ENCODE data around the gene GARIN5A.

The GARIN5A gene

GRCh38 chr19:50468818-50469217 lies 7.8 kb downstream of the GARIN5A start:
- Histone ChIP-seq H3K9me3 (ENCODE audit: low read length) (no peaks in the 10 kb centered on the region), H3K4me1 (ENCODE audit: insufficient read depth, low read length) (no peaks in the 10 kb centered on the region), H3K27ac (ENCODE audit: low read depth, low read length) (no peak overlapping the region), H3K9ac (ENCODE audit: low read length) (no peak overlapping the region), H3K36me3 (ENCODE audit: insufficient read depth, low read length) (no peaks in the 10 kb centered on the region), H3K27me3 (ENCODE audit: control insufficient read depth in 1 of 2, insufficient read depth in 2 of 2, low read length in 2 of 2) (peaks cover 0 to 6% of the 10 kb centered on the region in 2 donors), H3K4me3 (ENCODE audit: low read depth in 1 of 2, low read length in 2 of 2) (no peak overlapping the region)

- H3K9ac ChIP-seq (ENCODE audit: low read length) = no peak overlapping the region
- no peaks in the 10 kb centered on the region for H3K36me3 ChIP-seq (ENCODE audit: insufficient read depth, low read length)
- no peak overlapping the region for H3K27ac ChIP-seq (ENCODE audit: low read depth, low read length)
- no peaks in the 10 kb centered on the region for H3K4me1 ChIP-seq (ENCODE audit: insufficient read depth, low read length)
- H3K9me3 ChIP-seq (ENCODE audit: low read length) = no peaks in the 10 kb centered on the region
- H3K27me3 ChIP-seq (ENCODE audit: control insufficient read depth in 1 of 2, insufficient read depth in 2 of 2, low read length in 2 of 2) = peaks cover 0 to 6% of the 10 kb centered on the region in 2 donors
- no peak overlapping the region for H3K4me3 ChIP-seq (ENCODE audit: low read depth in 1 of 2, low read length in 2 of 2)
Observed at GRCh38 chr19:50467566-50467965, 9.1 kb downstream of the GARIN5A start.

GRCh38 chr19:50466706-50467039 lies 10.0 kb downstream of the GARIN5A start:
- no peaks in the 10 kb centered on the region for H3K36me3 ChIP-seq (ENCODE audit: insufficient read depth, low read length)
- no peak overlapping the region for H3K4me3 ChIP-seq (ENCODE audit: low read depth in 1 of 2, low read length in 2 of 2)
- H3K27me3 ChIP-seq (ENCODE audit: control insufficient read depth in 1 of 2, insufficient read depth in 2 of 2, low read length in 2 of 2) = peaks cover 0 to 7% of the 10 kb centered on the region in 2 donors
- H3K27ac ChIP-seq (ENCODE audit: low read depth, low read length) = no peak overlapping the region
- H3K9ac ChIP-seq (ENCODE audit: low read length) = no peak overlapping the region
- H3K9me3 ChIP-seq (ENCODE audit: low read length) = no peaks in the 10 kb centered on the region
- H3K4me1 ChIP-seq (ENCODE audit: insufficient read depth, low read length) = no peaks in the 10 kb centered on the region

- H3K4me3 ChIP-seq (ENCODE audit: low read depth in 1 of 2, low read length in 2 of 2) = no peak overlapping the region
- peaks cover 0 to 11% of the 10 kb centered on the region in 2 donors for H3K27me3 ChIP-seq (ENCODE audit: control insufficient read depth in 1 of 2, insufficient read depth in 2 of 2, low read length in 2 of 2)
- no peak overlapping the region for H3K9ac ChIP-seq (ENCODE audit: low read length)
- no peaks in the 10 kb centered on the region for H3K9me3 ChIP-seq (ENCODE audit: low read length)
- no peaks in the 10 kb centered on the region for H3K36me3 ChIP-seq (ENCODE audit: insufficient read depth, low read length)
- H3K4me1 ChIP-seq (ENCODE audit: insufficient read depth, low read length) = no peaks in the 10 kb centered on the region
- H3K27ac ChIP-seq (ENCODE audit: low read depth, low read length) = no peak overlapping the region
Observed at GRCh38 chr19:50465986-50466705, 10.5 kb downstream of the GARIN5A start.

GRCh38 chr19:50465000-50465399 lies 11.6 kb downstream of the GARIN5A start:
- Histone ChIP-seq H3K4me1 (ENCODE audit: insufficient read depth, low read length) (no peaks in the 10 kb centered on the region), H3K27ac (ENCODE audit: low read depth, low read length) (no peak overlapping the region), H3K9me3 (ENCODE audit: low read length) (no peaks in the 10 kb centered on the region), H3K27me3 (ENCODE audit: control insufficient read depth in 1 of 2, insufficient read depth in 2 of 2, low read length in 2 of 2) (peaks cover 0 to 19% of the 10 kb centered on the region in 2 donors), H3K36me3 (ENCODE audit: insufficient read depth, low read length) (no peaks in the 10 kb centered on the region), H3K9ac (ENCODE audit: low read length) (no peak overlapping the region), H3K4me3 (ENCODE audit: low read depth in 1 of 2, low read length in 2 of 2) (no peak overlapping the region)

GRCh38 chr19:50464348-50464747 lies 12.3 kb downstream of the GARIN5A start:
- H3K27me3 ChIP-seq (ENCODE audit: control insufficient read depth in 1 of 2, insufficient read depth in 2 of 2, low read length in 2 of 2) = peaks cover 0 to 23% of the 10 kb centered on the region in 2 donors
- no peaks in the 10 kb centered on the region for H3K36me3 ChIP-seq (ENCODE audit: insufficient read depth, low read length)
- no peak overlapping the region for H3K27ac ChIP-seq (ENCODE audit: low read depth, low read length)

GRCh38 chr19:50462970-50463369 lies 13.7 kb downstream of the GARIN5A start:
- Histone ChIP-seq H3K4me3 (ENCODE audit: low read depth in 1 of 2, low read length in 2 of 2) (no peak overlapping the region), H3K9me3 (ENCODE audit: low read length) (no peaks in the 10 kb centered on the region), H3K4me1 (ENCODE audit: insufficient read depth, low read length) (no peaks in the 10 kb centered on the region), H3K9ac (ENCODE audit: low read length) (no peak overlapping the region), H3K36me3 (ENCODE audit: insufficient read depth, low read length) (no peaks in the 10 kb centered on the region), H3K27me3 (ENCODE audit: control insufficient read depth in 1 of 2, insufficient read depth in 2 of 2, low read length in 2 of 2) (peaks cover 0 to 36% of the 10 kb centered on the region in 2 donors), H3K27ac (ENCODE audit: low read depth, low read length) (no peak overlapping the region)

More at GRCh38 chr19:50464348-50464747, 12.3 kb downstream of the GARIN5A start:
- Histone ChIP-seq H3K4me3 (ENCODE audit: low read depth in 1 of 2, low read length in 2 of 2) (no peak overlapping the region), H3K9me3 (ENCODE audit: low read length) (no peaks in the 10 kb centered on the region), H3K9ac (ENCODE audit: low read length) (no peak overlapping the region), H3K4me1 (ENCODE audit: insufficient read depth, low read length) (no peaks in the 10 kb centered on the region)

- peaks cover 0 to 38% of the 10 kb centered on the region in 2 donors for H3K27me3 ChIP-seq (ENCODE audit: control insufficient read depth in 1 of 2, insufficient read depth in 2 of 2, low read length in 2 of 2)
- H3K9ac ChIP-seq (ENCODE audit: low read length) = no peak overlapping the region
- H3K4me1 ChIP-seq (ENCODE audit: insufficient read depth, low read length) = no peaks in the 10 kb centered on the region
- no peak overlapping the region for H3K27ac ChIP-seq (ENCODE audit: low read depth, low read length)
- no peak overlapping the region for H3K4me3 ChIP-seq (ENCODE audit: low read depth in 1 of 2, low read length in 2 of 2)
- no peaks in the 10 kb centered on the region for H3K36me3 ChIP-seq (ENCODE audit: insufficient read depth, low read length)
- no peaks in the 10 kb centered on the region for H3K9me3 ChIP-seq (ENCODE audit: low read length)
Observed at GRCh38 chr19:50461066-50461875, 15.4 kb downstream of the GARIN5A start.

- Histone ChIP-seq H3K27me3 (ENCODE audit: control insufficient read depth in 1 of 2, insufficient read depth in 2 of 2, low read length in 2 of 2) (peaks cover 0 to 38% of the 10 kb centered on the region in 2 donors), H3K9me3 (ENCODE audit: low read length) (no peaks in the 10 kb centered on the region), H3K36me3 (ENCODE audit: insufficient read depth, low read length) (no peaks in the 10 kb centered on the region), H3K4me3 (ENCODE audit: low read depth in 1 of 2, low read length in 2 of 2) (no peak overlapping the region), H3K9ac (ENCODE audit: low read length) (no peak overlapping the region), H3K4me1 (ENCODE audit: insufficient read depth, low read length) (no peaks in the 10 kb centered on the region), H3K27ac (ENCODE audit: low read depth, low read length) (no peak overlapping the region)
Observed at GRCh38 chr19:50460161-50460765, 16.4 kb downstream of the GARIN5A start.

- Histone ChIP-seq H3K9ac (ENCODE audit: low read length) (no peak overlapping the region), H3K27ac (ENCODE audit: low read depth, low read length) (no peak overlapping the region), H3K9me3 (ENCODE audit: low read length) (no peaks in the 10 kb centered on the region), H3K4me1 (ENCODE audit: insufficient read depth, low read length) (no peaks in the 10 kb centered on the region), H3K36me3 (ENCODE audit: insufficient read depth, low read length) (no peaks in the 10 kb centered on the region), H3K4me3 (ENCODE audit: low read depth in 1 of 2, low read length in 2 of 2) (no peak overlapping the region), H3K27me3 (ENCODE audit: control insufficient read depth in 1 of 2, insufficient read depth in 2 of 2, low read length in 2 of 2) (peaks cover 0 to 38% of the 10 kb centered on the region in 2 donors)
Observed at GRCh38 chr19:50459638-50460037, 17.0 kb downstream of the GARIN5A start.

- peaks cover 0 to 38% of the 10 kb centered on the region in 2 donors for H3K27me3 ChIP-seq (ENCODE audit: control insufficient read depth in 1 of 2, insufficient read depth in 2 of 2, low read length in 2 of 2)
Observed at GRCh38 chr19:50459067-50459456, 17.6 kb downstream of the GARIN5A start.

More at GRCh38 chr19:50459067-50459456, 17.6 kb downstream of the GARIN5A start:
- no peak overlapping the region for H3K4me3 ChIP-seq (ENCODE audit: low read depth in 1 of 2, low read length in 2 of 2)
- H3K4me1 ChIP-seq (ENCODE audit: insufficient read depth, low read length) = no peaks in the 10 kb centered on the region
- no peaks in the 10 kb centered on the region for H3K9me3 ChIP-seq (ENCODE audit: low read length)
- no peak overlapping the region for H3K27ac ChIP-seq (ENCODE audit: low read depth, low read length)
- H3K36me3 ChIP-seq (ENCODE audit: insufficient read depth, low read length) = no peaks in the 10 kb centered on the region
- H3K9ac ChIP-seq (ENCODE audit: low read length) = no peak overlapping the region
